ENCODE results near the gene NUAK2.
"Not testable (repeated sequence)": the region's sequence is repeated elsewhere in the genome, so short reads cannot be mapped to it uniquely, and the experiment has no call there.

Gene NUAK2

GRCh38 chr1:205297546-205298177 lies 23.9 kb downstream of the NUAK2 start:
- H3K27ac Mint-ChIP-seq, result not testable (repeated sequence)

GRCh38 chr1:205296154-205296553 lies 25.4 kb downstream of the NUAK2 start:
- no peaks in the 10 kb centered on the region for H3K27me3 Mint-ChIP-seq
- peak overlapping the region; percentile 37 for H3K27ac Mint-ChIP-seq
- H3K36me3 Mint-ChIP-seq, result no peaks in the 10 kb centered on the region
- no peak overlapping the region for H3K4me3 Mint-ChIP-seq
- H3K4me1 Mint-ChIP-seq, result peaks cover 82% of the 10 kb centered on the region
- H3K9me3 Mint-ChIP-seq, result no peaks in the 10 kb centered on the region

More at GRCh38 chr1:205297546-205298177, 23.9 kb downstream of the NUAK2 start:
- not testable (repeated sequence) for H3K36me3 Mint-ChIP-seq, H3K27me3 Mint-ChIP-seq, H3K4me3 Mint-ChIP-seq, H3K9me3 Mint-ChIP-seq
- H3K4me1 Mint-ChIP-seq, result peaks cover 77% of the 10 kb centered on the region

DNA sequence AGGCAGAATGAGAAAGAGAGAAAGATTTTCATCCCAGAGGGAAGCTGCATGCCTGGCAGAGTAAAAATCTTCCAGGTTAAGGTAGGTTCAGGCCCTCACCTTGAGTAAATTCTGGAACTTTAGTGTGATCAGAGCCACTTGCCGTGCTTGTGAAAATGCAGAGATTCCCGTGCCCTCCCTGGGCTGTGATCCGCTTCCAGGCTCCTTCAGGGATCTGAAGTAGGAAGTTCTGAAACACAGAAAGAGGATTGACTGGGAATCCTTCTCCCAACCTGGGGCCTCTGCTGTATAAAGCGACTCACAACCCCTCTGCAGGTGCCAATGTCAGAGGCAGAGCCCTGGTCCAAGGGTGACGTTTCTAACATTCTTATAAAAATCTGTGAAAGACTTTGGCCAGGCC lies 26.6 kb downstream of the NUAK2 start:
- peaks cover 79% of the 10 kb centered on the region for H3K4me1 Mint-ChIP-seq
- no peak overlapping the region for H3K27ac Mint-ChIP-seq
- H3K27me3 Mint-ChIP-seq, result no peaks in the 10 kb centered on the region

GRCh38 chr1:205294175-205294917 lies 27.2 kb downstream of the NUAK2 start:
- H3K4me1 Mint-ChIP-seq, result peaks cover 79% of the 10 kb centered on the region
- no peaks in the 10 kb centered on the region for H3K9me3 Mint-ChIP-seq
- no peak overlapping the region for H3K4me3 Mint-ChIP-seq
- H3K27me3 Mint-ChIP-seq, result no peaks in the 10 kb centered on the region
- H3K36me3 Mint-ChIP-seq, result no peaks in the 10 kb centered on the region
- H3K27ac Mint-ChIP-seq, result peak overlapping the region; percentile 91

More for the DNA sequence above, 26.6 kb downstream of the NUAK2 start:
- Mint-ChIP-seq H3K4me3 (no peak overlapping the region), H3K36me3 (no peaks in the 10 kb centered on the region), H3K9me3 (no peaks in the 10 kb centered on the region)

DNA sequence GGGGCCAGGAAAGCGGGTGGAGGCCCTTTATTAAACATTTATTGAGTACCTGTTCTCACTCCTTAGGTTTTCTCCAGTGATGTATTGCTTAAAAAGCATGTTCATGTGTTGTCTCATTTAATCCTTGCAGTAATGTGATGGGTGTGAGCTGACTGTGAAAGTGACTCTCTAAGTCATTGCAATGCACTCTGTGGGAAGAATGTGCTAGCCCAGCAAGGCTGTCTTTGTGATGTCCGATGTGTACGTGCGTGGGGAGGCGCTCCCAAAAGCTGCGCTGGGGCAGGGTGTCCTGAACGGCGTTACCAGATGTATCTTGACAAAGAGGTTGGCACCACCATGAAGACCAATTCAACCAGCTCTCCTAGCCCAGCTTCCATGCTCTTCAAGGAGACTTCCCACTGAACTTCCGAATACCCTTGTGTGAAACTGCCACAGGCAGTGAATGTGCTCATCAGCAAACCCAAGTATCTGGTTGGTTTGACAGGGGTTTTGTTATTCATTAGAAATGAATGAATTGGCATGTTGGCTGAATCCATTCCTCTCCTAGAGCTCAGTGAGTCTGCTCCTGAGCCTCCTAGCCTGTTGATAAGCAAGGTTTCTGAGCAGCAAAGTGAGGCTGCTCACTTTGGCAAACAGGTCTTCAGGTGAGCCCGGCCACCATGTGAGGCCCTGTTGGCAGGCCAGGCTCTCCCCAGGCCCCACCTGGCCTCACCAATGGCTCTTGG lies 28.0 kb downstream of the NUAK2 start:
- Mint-ChIP-seq H3K4me1 (peaks cover 80% of the 10 kb centered on the region), H3K27ac (peak overlapping the region; percentile 91), H3K36me3 (no peaks in the 10 kb centered on the region), H3K9me3 (no peaks in the 10 kb centered on the region), H3K4me3 (no peak overlapping the region), H3K27me3 (no peaks in the 10 kb centered on the region)

DNA sequence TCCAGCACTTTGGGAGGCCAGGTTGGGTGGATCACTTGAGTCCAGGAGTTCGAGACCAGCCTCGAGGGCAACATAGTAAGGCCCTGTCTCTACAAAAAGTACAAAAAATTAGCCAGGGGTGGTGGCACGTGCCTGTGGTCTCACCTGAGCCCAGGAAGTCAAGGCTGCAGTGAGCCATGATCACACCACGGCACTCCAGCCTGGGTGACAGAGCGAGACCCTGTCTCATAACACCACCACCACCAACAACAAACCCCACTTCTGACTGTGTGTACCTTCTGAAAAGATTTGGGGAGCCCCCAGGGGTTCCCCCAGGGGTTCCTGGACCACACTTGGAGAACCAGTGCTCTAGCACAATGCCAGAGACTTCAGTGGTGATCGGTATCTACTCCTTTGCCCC lies 29.9 kb downstream of the NUAK2 start:
- Mint-ChIP-seq H3K36me3 (no peaks in the 10 kb centered on the region), H3K27me3 (no peaks in the 10 kb centered on the region), H3K9me3 (no peaks in the 10 kb centered on the region), H3K4me1 (peaks cover 82% of the 10 kb centered on the region), H3K27ac (peak overlapping the region; percentile 59), H3K4me3 (no peak overlapping the region)

DNA sequence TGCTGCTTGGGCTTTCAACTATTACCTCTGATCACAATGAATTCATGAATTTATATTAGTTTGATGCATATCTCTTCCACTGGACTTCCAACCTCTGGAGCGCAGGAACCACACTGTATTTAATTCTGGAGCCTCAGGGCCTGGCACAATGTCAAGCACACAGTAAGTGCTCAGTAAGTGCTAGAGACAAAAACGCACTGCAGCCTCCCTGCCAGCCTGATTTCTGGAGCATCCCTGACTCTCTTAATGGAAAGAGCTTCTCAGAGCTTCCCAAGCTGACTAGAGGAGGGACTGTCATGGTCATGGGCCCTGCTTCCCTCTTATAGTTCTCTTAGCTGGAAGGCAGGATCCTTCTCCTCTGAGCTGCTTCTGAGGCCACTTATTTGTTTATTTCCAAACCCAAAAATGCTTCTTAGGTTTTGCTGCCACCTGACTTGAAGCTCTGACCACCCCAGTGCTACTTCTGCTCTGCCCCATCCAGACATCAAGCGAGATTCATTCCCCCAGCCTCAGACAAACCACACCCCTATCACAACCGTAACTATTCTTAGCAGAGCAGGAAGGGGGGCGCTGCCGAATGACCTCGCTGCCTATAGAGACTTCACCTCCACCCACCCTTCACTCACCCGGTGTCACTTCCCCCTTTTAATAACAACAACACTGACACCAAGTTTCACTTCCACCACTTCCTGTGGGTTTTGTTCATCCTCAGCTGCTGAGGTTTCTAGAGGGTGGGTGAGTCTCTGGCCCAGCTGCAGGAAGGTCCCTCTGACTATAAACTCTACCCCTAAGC lies 33.6 kb downstream of the NUAK2 start:
- H3K36me3 Mint-ChIP-seq, result no peaks in the 10 kb centered on the region
- no peaks in the 10 kb centered on the region for H3K9me3 Mint-ChIP-seq
- no peaks in the 10 kb centered on the region for H3K27me3 Mint-ChIP-seq
- H3K4me1 Mint-ChIP-seq, result peaks cover 87% of the 10 kb centered on the region
- peak overlapping the region; percentile 74 for H3K4me3 Mint-ChIP-seq
- peak overlapping the region; percentile 90 for H3K27ac Mint-ChIP-seq

DNA sequence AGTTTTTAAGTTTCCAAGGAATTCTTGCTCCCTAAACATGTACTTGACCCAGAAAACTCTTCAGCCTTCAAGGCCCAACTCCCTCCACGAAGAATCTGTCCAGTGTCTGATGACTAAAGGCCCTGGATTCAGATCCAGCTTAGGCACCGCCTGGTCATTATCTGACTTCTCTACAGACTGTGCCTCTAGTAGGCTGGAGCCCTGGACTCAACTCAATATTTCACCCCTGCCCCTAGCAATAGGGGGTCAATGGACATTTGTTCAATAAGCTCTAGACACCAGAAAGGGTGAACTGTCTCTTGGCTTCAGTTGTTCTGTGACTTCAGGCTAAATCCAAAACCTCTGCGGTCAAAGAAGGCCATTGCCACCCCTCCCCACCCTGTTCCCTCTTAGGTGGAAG lies 34.5 kb downstream of the NUAK2 start:
- Mint-ChIP-seq H3K27ac (peak overlapping the region; percentile 90), H3K4me3 (peak overlapping the region; percentile 44)

DNA sequence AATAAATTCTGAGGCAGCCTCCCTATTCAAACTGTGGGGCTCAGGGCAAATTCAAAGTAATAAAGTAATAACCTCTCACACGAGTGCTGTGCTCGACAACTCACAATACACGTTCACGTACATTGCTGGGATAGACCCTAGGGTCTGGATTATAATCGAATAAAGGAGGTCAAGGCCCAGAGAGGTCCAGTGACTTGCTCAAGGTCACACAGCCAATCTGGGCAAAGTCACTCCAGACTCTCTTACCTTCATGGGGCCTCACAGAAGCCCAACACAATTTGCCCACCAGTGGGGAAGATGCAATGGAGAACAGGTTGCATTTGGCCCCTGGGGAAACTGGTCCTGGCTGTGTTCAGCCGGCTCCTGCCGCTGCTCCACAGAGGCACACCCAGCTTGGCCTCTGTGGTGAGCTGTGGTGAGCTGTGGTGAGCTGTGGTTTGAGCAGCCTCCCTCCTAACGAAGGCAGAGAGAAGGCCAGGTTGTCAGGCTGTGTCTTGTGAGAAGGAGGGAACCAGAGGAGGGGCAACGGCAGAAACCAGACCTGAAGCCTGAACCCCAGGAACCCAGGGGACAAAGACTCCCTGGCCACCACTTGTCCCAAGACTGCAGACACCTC lies 35.1 kb downstream of the NUAK2 start:
- Mint-ChIP-seq H3K36me3 (no peaks in the 10 kb centered on the region), H3K27ac (peak overlapping the region; percentile 87), H3K27me3 (no peaks in the 10 kb centered on the region), H3K4me3 (peak overlapping the region; percentile 79), H3K9me3 (no peaks in the 10 kb centered on the region), H3K4me1 (peaks cover 82% of the 10 kb centered on the region)

More for the DNA sequence above, 34.5 kb downstream of the NUAK2 start:
- H3K36me3 Mint-ChIP-seq, result no peaks in the 10 kb centered on the region
- no peaks in the 10 kb centered on the region for H3K27me3 Mint-ChIP-seq
- peaks cover 88% of the 10 kb centered on the region for H3K4me1 Mint-ChIP-seq
- no peaks in the 10 kb centered on the region for H3K9me3 Mint-ChIP-seq

- H3K9me3 Mint-ChIP-seq, result no peaks in the 10 kb centered on the region
- H3K27ac Mint-ChIP-seq, result peak overlapping the region; percentile 87
- no peaks in the 10 kb centered on the region for H3K27me3 Mint-ChIP-seq
- H3K36me3 Mint-ChIP-seq, result no peaks in the 10 kb centered on the region
- H3K4me1 Mint-ChIP-seq, result peaks cover 84% of the 10 kb centered on the region
- H3K4me3 Mint-ChIP-seq, result peak overlapping the region; percentile 79
These were observed 36.0 kb downstream of the NUAK2 start for GRCh38 chr1:205285381-205286101.

DNA sequence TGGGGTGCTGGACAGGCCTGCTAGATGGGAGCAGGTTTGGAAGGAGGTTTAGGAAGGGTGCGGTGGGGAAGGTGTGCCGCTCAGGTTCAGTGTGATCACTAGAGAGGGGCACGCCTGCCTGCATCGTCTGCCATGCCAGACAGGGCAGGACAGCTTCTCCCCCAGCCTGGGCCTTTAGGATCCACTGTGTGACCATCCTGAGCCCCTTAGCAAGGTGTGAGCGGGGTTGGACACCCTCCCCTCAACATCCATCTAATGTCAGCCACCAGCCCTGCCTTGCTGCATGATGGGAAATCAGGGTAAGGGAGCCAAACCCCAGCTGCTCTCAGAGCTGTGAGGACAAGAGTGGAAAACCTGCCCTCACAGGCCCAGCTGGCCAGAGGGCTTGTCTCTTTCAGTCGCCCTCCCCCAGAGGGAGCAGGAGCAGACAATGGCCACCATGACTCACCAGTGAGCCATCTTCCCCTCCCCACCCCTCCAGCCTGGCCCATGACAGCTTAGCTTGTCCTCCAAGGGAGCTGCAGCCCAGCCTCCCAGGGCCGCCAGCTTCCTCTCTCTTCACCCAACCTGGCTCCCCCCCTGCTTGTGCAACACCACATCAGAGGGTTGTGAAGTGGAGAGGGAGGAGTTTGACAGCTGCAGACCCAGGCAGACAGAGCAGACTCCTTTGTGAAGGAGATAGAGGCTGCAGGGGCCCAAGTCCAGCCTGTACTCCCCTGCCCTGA lies 37.0 kb downstream of the NUAK2 start:
- no peaks in the 10 kb centered on the region for H3K36me3 Mint-ChIP-seq
- no peaks in the 10 kb centered on the region for H3K27me3 Mint-ChIP-seq
- no peaks in the 10 kb centered on the region for H3K9me3 Mint-ChIP-seq
- peak overlapping the region; percentile 79 for H3K4me3 Mint-ChIP-seq
- H3K27ac Mint-ChIP-seq, result peak overlapping the region; percentile 70
- peaks cover 87% of the 10 kb centered on the region for H3K4me1 Mint-ChIP-seq

- H3K27ac Mint-ChIP-seq, result no peak overlapping the region
- H3K36me3 Mint-ChIP-seq, result no peaks in the 10 kb centered on the region
- H3K4me3 Mint-ChIP-seq, result no peak overlapping the region
- peaks cover 91% of the 10 kb centered on the region for H3K4me1 Mint-ChIP-seq
- H3K9me3 Mint-ChIP-seq, result no peaks in the 10 kb centered on the region
- H3K27me3 Mint-ChIP-seq, result no peaks in the 10 kb centered on the region
These were observed 38.0 kb downstream of the NUAK2 start for GRCh38 chr1:205283270-205284147.

DNA sequence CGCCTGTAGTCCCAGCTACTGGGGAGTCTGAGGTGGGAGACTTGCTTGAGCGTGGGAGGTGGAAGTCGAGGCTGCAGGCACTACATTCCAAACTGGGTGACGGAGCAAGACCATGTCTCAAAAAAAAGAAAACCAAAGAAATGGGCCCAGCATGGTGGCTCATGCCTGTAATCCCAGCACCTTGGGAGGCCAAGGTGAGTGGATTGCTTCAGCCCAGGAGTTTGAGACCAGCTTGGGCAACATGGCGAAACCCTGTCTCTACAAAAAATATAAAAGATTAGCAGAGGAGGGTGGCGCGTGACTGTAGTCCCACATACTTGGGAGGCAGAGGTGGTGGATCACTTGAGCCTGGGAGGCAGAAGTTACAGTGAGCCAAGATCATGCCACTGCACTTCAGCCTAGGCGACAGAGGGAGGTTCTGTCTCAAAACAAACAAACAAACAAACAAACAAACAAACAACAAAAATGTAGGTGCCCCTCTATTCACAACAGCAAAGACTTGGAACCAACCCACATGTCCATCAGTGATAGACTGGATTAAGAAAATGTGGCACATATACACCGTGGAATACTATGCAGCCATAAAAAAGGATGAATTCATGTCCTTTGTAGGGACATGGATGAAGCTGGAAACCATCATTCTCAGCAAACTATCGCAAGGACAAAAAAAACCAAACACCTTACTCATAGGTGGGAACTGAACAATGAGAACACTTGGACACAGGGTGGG lies 40.7 kb downstream of the NUAK2 start:
- not testable (repeated sequence) for H3K9me3 Mint-ChIP-seq, H3K27me3 Mint-ChIP-seq

More for the DNA sequence above, 40.7 kb downstream of the NUAK2 start:
- not testable (repeated sequence) for H3K4me3 Mint-ChIP-seq, H3K36me3 Mint-ChIP-seq
- H3K27ac Mint-ChIP-seq, result peak overlapping the region; percentile 77
- H3K4me1 Mint-ChIP-seq, result peaks cover 82% of the 10 kb centered on the region
